Measurements from ENCODE around the gene ASB13. TPM values are rescaled to one million over a fixed set of nuclear protein-coding genes. Genes with fewer than 3 reads are reported as not detected.

ASB13 gene
- total and polyA plus RNA-seq, 2 donors (not counting 1 experiment from before 2014, with no cell fraction given), result 2.5 to 4.4 TPM

GRCh38 chr10:5627486-5628044 is 38.8 kb downstream of the ASB13 start:
- no peaks in the 10 kb centered on the region for H3K79me2 ChIP-seq (ENCODE audit: control insufficient read depth, insufficient read depth, low read length)
- no peaks in the 10 kb centered on the region for H3K9me3 ChIP-seq (ENCODE audit: control extremely low read depth in 1 of 3, control insufficient read depth in 2 of 3, insufficient read depth in 1 of 3, low read length in 2 of 3)
- peaks cover 0 to 11% (median 5%) of the 10 kb centered on the region in 4 experiments for H3K27me3 ChIP-seq (replicated peaks in 1 of 4; ENCODE audit: control extremely low read depth in 1 of 4, control insufficient read depth in 3 of 4, insufficient read depth in 4 of 4, low read length in 3 of 4)
- no peak overlapping the region for H3K4me2 ChIP-seq (replicated peaks; ENCODE audit: low read depth, low read length, poor library complexity, severe bottlenecking)
- H3K27me3 Mint-ChIP-seq, result peaks cover 5% of the 10 kb centered on the region
- H3K4me3 ChIP-seq (ENCODE audit: control extremely low read depth in 1 of 5, extremely low read depth in 1 of 5, insufficient read depth in 1 of 5, low read depth in 2 of 5, low read length in 4 of 5), result no peak overlapping the region
- ChIA-PET POLR2A (no interaction called here), CTCF (interaction anchor here (1.0 to 18.1 kb wide), 2 partner anchors 93 to 187 kb away, joined by 3 to 659 read pairs; no protein-coding TSS in a partner anchor)
- no peak overlapping the region for H3K27ac ChIP-seq (ENCODE audit: low read length in 2 of 2)
- no peak overlapping the region for H2AFZ ChIP-seq (ENCODE audit: insufficient read depth, low read depth, low read length, poor library complexity, severe bottlenecking)
- no peak for DNase-seq
- H3K4me3 Mint-ChIP-seq, result no peak overlapping the region
- H3K4me1 ChIP-seq (ENCODE audit: control insufficient read depth in 2 of 2, insufficient read depth in 2 of 2, low read length in 2 of 2), result peaks cover 7 to 19% of the 10 kb centered on the region in 2 donors
- H4K20me1 ChIP-seq (ENCODE audit: control insufficient read depth, insufficient read depth, low read length, poor library complexity, severe bottlenecking), result no peaks in the 10 kb centered on the region
- peaks cover 13% of the 10 kb centered on the region for H3K4me1 Mint-ChIP-seq
- TF ChIP-seq EZH2 (IDR thresholded peaks at IDR 0.05; ENCODE audit: borderline replicate concordance, insufficient read depth, low read depth, low read length, poor library complexity, severe bottlenecking) (no peak), CTCF (IDR thresholded peaks at IDR 0.05) (no peak)
- no peak overlapping the region for H3K9ac ChIP-seq (ENCODE audit: low read length)
- H3K9me3 Mint-ChIP-seq (ENCODE audit: insufficient read depth), result no peaks in the 10 kb centered on the region
- no peak overlapping the region for H3K27ac Mint-ChIP-seq
- intact Hi-C loops (cut with micrococcal nuclease), result loop anchor here (5.0 kb wide), 1 partner anchor 260 kb away; the partner anchor contains the start of gene ANKRD16
- 97% methylated on average over 5 of the region's 7 CpGs for WGBS (ENCODE audit: insufficient coverage)
- no peak for ATAC-seq (ENCODE audit: low read depth)
- no peaks in the 10 kb centered on the region for H3K36me3 ChIP-seq (replicated peaks in 1 of 2; ENCODE audit: control extremely low read depth in 1 of 2, control insufficient read depth in 1 of 2, extremely low read depth in 1 of 2, insufficient read depth in 2 of 2, low read length in 1 of 2)
